ENCODE results near the gene WDSUB1.

WDSUB1 gene

GRCh38 chr2:159219394-159219998 is 67.0 kb downstream of the WDSUB1 start:
- TF ChIP-seq FOXP2 (optimal IDR thresholded peaks at IDR 0.05; ENCODE audit: borderline replicate concordance, extremely low read depth, extremely low read length, insufficient read depth) (no peak), POLR2AphosphoS5 (IDR thresholded peaks at IDR 0.05; ENCODE audit: low read depth, low read length) (no peak), TAF1 (IDR thresholded peaks at IDR 0.05; ENCODE audit: borderline replicate concordance, insufficient read depth, low read length) (no peak), REST (IDR thresholded peaks at IDR 0.05; ENCODE audit: insufficient read depth in 1 of 2, low read depth in 2 of 2, low read length in 2 of 2) (no peak), SIN3A (IDR thresholded peaks at IDR 0.05; ENCODE audit: borderline replicate concordance, insufficient read depth, low read length) (no peak)

GRCh38 chr2:159218389-159218788 is 68.1 kb downstream of the WDSUB1 start:
- TF ChIP-seq REST (IDR thresholded peaks at IDR 0.05; ENCODE audit: insufficient read depth in 1 of 2, low read depth in 2 of 2, low read length in 2 of 2): no peak
- TF ChIP-seq SIN3A (IDR thresholded peaks at IDR 0.05; ENCODE audit: borderline replicate concordance, insufficient read depth, low read length): no peak
- no peak for TF ChIP-seq TAF1 (IDR thresholded peaks at IDR 0.05; ENCODE audit: borderline replicate concordance, insufficient read depth, low read length)
- TF ChIP-seq FOXP2 (optimal IDR thresholded peaks at IDR 0.05; ENCODE audit: borderline replicate concordance, extremely low read depth, extremely low read length, insufficient read depth): no peak
- no peak for TF ChIP-seq POLR2AphosphoS5 (IDR thresholded peaks at IDR 0.05; ENCODE audit: low read depth, low read length)

- TF ChIP-seq REST (IDR thresholded peaks at IDR 0.05; ENCODE audit: insufficient read depth in 1 of 2, low read depth in 2 of 2, low read length in 2 of 2) (no peak), POLR2AphosphoS5 (IDR thresholded peaks at IDR 0.05; ENCODE audit: low read depth, low read length) (no peak), TAF1 (IDR thresholded peaks at IDR 0.05; ENCODE audit: borderline replicate concordance, insufficient read depth, low read length) (no peak), FOXP2 (optimal IDR thresholded peaks at IDR 0.05; ENCODE audit: borderline replicate concordance, extremely low read depth, extremely low read length, insufficient read depth) (no peak), SIN3A (IDR thresholded peaks at IDR 0.05; ENCODE audit: borderline replicate concordance, insufficient read depth, low read length) (no peak)
Observed at GRCh38 chr2:159217676-159218075, 68.8 kb downstream of the WDSUB1 start.

GRCh38 chr2:159215116-159215515 is 71.4 kb downstream of the WDSUB1 start:
- no peak for TF ChIP-seq REST (IDR thresholded peaks at IDR 0.05; ENCODE audit: insufficient read depth in 1 of 2, low read depth in 2 of 2, low read length in 2 of 2)
- TF ChIP-seq FOXP2 (optimal IDR thresholded peaks at IDR 0.05; ENCODE audit: borderline replicate concordance, extremely low read depth, extremely low read length, insufficient read depth): no peak
- TF ChIP-seq TAF1 (IDR thresholded peaks at IDR 0.05; ENCODE audit: borderline replicate concordance, insufficient read depth, low read length): no peak
- no peak for TF ChIP-seq POLR2AphosphoS5 (IDR thresholded peaks at IDR 0.05; ENCODE audit: low read depth, low read length)
- TF ChIP-seq SIN3A (IDR thresholded peaks at IDR 0.05; ENCODE audit: borderline replicate concordance, insufficient read depth, low read length): no peak
